ENCODE results near the gene OR6B3.
"Not testable (repeated sequence)": the region's sequence is repeated elsewhere in the genome, so short reads cannot be mapped to it uniquely, and the experiment has no call there.

Gene OR6B3

GRCh38 chr2:240045098-240045497, 8.2 kb downstream of the OR6B3 start:
- no peaks in the 10 kb centered on the region for H3K36me3 ChIP-seq (ENCODE audit: insufficient read depth, insufficient read length, low read length)
- no peak overlapping the region for H3K9ac ChIP-seq (ENCODE audit: insufficient read length, low read depth)
- no peak for DNase-seq (ENCODE audit: low read depth, low spot score)
- no peaks in the 10 kb centered on the region; the same call in 1 of the 2 replicates for H3K9me3 ChIP-seq (ENCODE audit: insufficient read depth, low read length)
- peaks cover 2% of the 10 kb centered on the region for H3K27me3 ChIP-seq (ENCODE audit: insufficient read depth, insufficient read length)
- no peaks in the 10 kb centered on the region for H3K4me1 ChIP-seq (ENCODE audit: insufficient read depth, insufficient read length)
- no peak for TF ChIP-seq ZNF274 (IDR thresholded peaks at IDR 0.05; ENCODE audit: low read depth, low read length)
- no peak for TF ChIP-seq SUZ12 (IDR thresholded peaks at IDR 0.05; ENCODE audit: extremely low read depth, insufficient read depth, insufficient read length)
- TF ChIP-seq YY1 (IDR thresholded peaks at IDR 0.05; ENCODE audit: insufficient read depth, insufficient read length): no peak
- no peak overlapping the region for H3K4me3 ChIP-seq (ENCODE audit: insufficient read length, low read depth)

DNA sequence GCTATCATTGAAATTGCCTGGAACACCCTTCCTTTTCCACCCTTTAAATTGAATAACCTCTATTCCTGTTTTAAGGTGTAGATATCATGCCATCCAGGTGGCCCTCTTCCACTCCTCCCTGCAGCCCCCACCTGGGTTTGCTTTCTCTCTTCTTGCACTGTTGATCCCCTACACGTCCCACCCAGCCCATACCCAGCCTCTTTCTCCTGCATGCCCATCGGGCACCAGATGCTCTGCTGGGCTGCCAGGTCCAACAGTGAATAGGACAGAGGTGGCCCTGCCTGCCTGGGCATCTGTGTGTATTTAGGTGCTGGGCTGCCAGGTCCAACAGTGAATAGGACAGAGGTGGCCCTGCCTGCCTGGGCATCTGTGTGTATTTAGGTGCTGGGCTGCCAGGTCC, 9.2 kb downstream of the OR6B3 start:
- not testable (repeated sequence) for H3K9ac ChIP-seq (ENCODE audit: insufficient read length, low read depth); H3K36me3 ChIP-seq (ENCODE audit: insufficient read depth, insufficient read length, low read length); H3K4me3 ChIP-seq (ENCODE audit: insufficient read length, low read depth); H3K27me3 ChIP-seq (ENCODE audit: insufficient read depth, insufficient read length); H3K9me3 ChIP-seq (ENCODE audit: insufficient read depth, low read length); DNase-seq (ENCODE audit: low read depth, low spot score); H3K4me1 ChIP-seq (ENCODE audit: insufficient read depth, insufficient read length)

DNA sequence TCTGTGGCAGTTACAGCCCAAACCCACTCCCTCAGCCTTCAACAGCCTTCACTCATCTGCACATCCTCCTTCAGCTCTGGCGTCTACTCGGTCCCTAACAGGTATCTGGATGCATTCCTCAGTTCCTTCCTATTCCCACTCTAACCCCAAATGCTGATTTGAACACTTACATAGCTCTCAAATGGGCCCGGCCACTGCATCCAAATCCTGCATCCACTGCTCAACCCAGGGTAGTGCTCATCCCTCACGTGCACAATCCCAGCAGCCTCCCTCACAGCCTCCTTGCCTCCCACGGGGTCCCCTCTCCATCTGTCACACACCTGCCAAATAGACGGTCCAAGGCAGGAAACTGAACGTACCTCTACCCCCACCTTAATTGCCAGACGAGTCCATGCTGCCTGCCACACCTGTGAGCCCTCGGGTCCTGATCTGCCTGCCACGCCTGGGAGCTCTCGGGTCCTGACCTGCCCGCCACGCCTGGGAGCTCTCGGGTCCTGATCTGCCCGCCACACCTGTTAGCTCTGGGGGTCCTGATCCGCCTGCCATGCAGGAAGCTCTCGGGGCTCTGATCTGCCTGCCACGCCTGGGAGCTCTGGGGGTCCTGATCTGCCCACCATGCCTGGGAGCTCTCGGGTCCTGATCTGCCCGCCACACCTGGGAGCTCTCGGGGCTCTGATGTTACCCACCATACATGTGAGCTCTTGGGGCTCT, 9.9 kb downstream of the OR6B3 start:
- no peaks in the 10 kb centered on the region; the same call in 1 of the 2 replicates for H3K9me3 ChIP-seq (ENCODE audit: insufficient read depth, low read length)
- peaks cover 2% of the 10 kb centered on the region for H3K27me3 ChIP-seq (ENCODE audit: insufficient read depth, insufficient read length)
- no peaks in the 10 kb centered on the region for H3K36me3 ChIP-seq (ENCODE audit: insufficient read depth, insufficient read length, low read length)
- TF ChIP-seq YY1 (IDR thresholded peaks at IDR 0.05; ENCODE audit: insufficient read depth, insufficient read length) (no peak), ZNF274 (IDR thresholded peaks at IDR 0.05; ENCODE audit: low read depth, low read length) (no peak), SUZ12 (IDR thresholded peaks at IDR 0.05; ENCODE audit: extremely low read depth, insufficient read depth, insufficient read length) (no peak)
- H3K9ac ChIP-seq (ENCODE audit: insufficient read length, low read depth): no peak overlapping the region
- no peak for DNase-seq (ENCODE audit: low read depth, low spot score)
- H3K4me3 ChIP-seq (ENCODE audit: insufficient read length, low read depth): no peak overlapping the region
- H3K4me1 ChIP-seq (ENCODE audit: insufficient read depth, insufficient read length): no peaks in the 10 kb centered on the region

DNA sequence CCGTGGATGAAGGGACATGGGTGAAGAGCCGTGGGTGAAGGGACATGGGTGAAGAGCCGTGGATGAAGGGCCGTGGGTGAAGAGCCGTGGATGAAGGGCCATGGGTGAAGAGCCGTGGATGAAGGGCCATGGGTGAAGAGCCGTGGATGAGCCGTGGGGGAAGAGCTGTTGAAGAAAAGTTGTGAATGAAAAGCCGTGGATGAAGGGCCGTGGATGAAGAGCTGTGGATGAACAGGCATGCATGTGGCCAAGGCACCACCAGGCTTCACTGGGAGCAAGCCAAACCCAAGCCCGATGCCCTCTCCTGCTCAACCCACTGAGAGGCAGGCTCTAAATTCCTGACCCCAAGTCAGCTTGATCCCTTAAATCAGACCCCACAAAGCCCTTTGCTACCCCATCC, 10.6 kb downstream of the OR6B3 start:
- H3K27me3 ChIP-seq (ENCODE audit: insufficient read depth, insufficient read length): peaks cover 2% of the 10 kb centered on the region
- DNase-seq (ENCODE audit: low read depth, low spot score): no peak
- TF ChIP-seq YY1 (IDR thresholded peaks at IDR 0.05; ENCODE audit: insufficient read depth, insufficient read length): no peak
- TF ChIP-seq SUZ12 (IDR thresholded peaks at IDR 0.05; ENCODE audit: extremely low read depth, insufficient read depth, insufficient read length): no peak
- no peak for TF ChIP-seq ZNF274 (IDR thresholded peaks at IDR 0.05; ENCODE audit: low read depth, low read length)
- no peaks in the 10 kb centered on the region for H3K4me1 ChIP-seq (ENCODE audit: insufficient read depth, insufficient read length)
- no peaks in the 10 kb centered on the region; the same call in 1 of the 2 replicates for H3K9me3 ChIP-seq (ENCODE audit: insufficient read depth, low read length)
- no peak overlapping the region for H3K4me3 ChIP-seq (ENCODE audit: insufficient read length, low read depth)
- no peaks in the 10 kb centered on the region for H3K36me3 ChIP-seq (ENCODE audit: insufficient read depth, insufficient read length, low read length)
- no peak overlapping the region for H3K9ac ChIP-seq (ENCODE audit: insufficient read length, low read depth)

GRCh38 chr2:240041363-240041762, 12.0 kb downstream of the OR6B3 start:
- Histone ChIP-seq H3K4me1 (ENCODE audit: insufficient read depth, insufficient read length) (no peaks in the 10 kb centered on the region), H3K4me3 (ENCODE audit: insufficient read length, low read depth) (no peak overlapping the region), H3K9ac (ENCODE audit: insufficient read length, low read depth) (no peak overlapping the region), H3K9me3 (ENCODE audit: insufficient read depth, low read length) (no peaks in the 10 kb centered on the region; the same call in 1 of the 2 replicates), H3K36me3 (ENCODE audit: insufficient read depth, insufficient read length, low read length) (no peaks in the 10 kb centered on the region), H3K27me3 (ENCODE audit: insufficient read depth, insufficient read length) (peaks cover 2% of the 10 kb centered on the region)
- no peak for DNase-seq (ENCODE audit: low read depth, low spot score)
- TF ChIP-seq ZNF274 (IDR thresholded peaks at IDR 0.05; ENCODE audit: low read depth, low read length) (no peak), SUZ12 (IDR thresholded peaks at IDR 0.05; ENCODE audit: extremely low read depth, insufficient read depth, insufficient read length) (no peak), YY1 (IDR thresholded peaks at IDR 0.05; ENCODE audit: insufficient read depth, insufficient read length) (no peak)

DNA sequence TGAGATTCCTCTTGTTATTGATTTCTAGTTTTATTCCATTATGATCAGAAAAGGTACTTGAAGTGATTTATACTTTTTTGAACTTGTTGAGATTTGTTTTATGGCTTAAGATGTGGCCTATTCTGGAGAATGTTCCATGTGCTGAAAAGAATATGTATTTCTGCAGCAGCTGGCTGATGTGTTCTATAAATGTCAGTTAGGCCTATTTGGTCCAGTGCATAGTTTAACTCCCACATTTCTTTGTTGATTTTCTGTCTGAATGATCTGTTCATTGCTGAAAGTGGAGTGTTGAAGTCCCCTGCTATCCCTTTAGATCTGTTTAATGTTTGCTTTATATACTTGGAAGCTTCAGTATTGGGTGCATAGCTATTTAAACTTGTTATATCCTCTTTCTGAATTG, 16.0 kb downstream of the OR6B3 start:
- TF ChIP-seq YY1 (IDR thresholded peaks at IDR 0.05; ENCODE audit: insufficient read depth, insufficient read length): no peak
- no peak for TF ChIP-seq ZNF274 (IDR thresholded peaks at IDR 0.05; ENCODE audit: low read depth, low read length)
- TF ChIP-seq SUZ12 (IDR thresholded peaks at IDR 0.05; ENCODE audit: extremely low read depth, insufficient read depth, insufficient read length): no peak
- no peak for DNase-seq (ENCODE audit: low read depth, low spot score)
- H3K4me1 ChIP-seq (ENCODE audit: insufficient read depth, insufficient read length): no peaks in the 10 kb centered on the region
- no peaks in the 10 kb centered on the region for H3K27me3 ChIP-seq (ENCODE audit: insufficient read depth, insufficient read length)
- H3K4me3 ChIP-seq (ENCODE audit: insufficient read length, low read depth): no peak overlapping the region
- no peak overlapping the region for H3K9ac ChIP-seq (ENCODE audit: insufficient read length, low read depth)
- H3K9me3 ChIP-seq (ENCODE audit: insufficient read depth, low read length): no peaks in the 10 kb centered on the region
- H3K36me3 ChIP-seq (ENCODE audit: insufficient read depth, insufficient read length, low read length): no peaks in the 10 kb centered on the region

DNA sequence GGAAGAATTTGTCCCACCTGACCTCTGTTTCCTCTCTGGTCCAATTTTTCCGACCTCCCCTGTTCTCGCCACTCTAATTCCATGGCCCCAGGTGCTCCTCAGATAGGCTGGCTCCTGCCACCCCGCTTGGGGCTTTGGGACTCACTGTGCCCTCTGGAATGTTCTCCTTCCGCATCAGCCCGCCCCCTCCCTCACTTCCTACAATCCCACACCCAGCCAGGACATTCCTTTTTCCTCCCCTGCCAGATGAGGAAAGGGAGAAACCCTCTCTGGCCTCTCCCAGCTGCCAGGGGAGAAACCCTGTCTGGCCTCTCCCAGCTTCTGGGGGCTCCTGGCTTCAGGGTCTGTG, 20.0 kb downstream of the OR6B3 start:
- no peak for DNase-seq (ENCODE audit: low read depth, low spot score)
- Histone ChIP-seq H3K36me3 (ENCODE audit: insufficient read depth, insufficient read length, low read length) (no peaks in the 10 kb centered on the region), H3K4me1 (ENCODE audit: insufficient read depth, insufficient read length) (no peaks in the 10 kb centered on the region), H3K27me3 (ENCODE audit: insufficient read depth, insufficient read length) (peaks cover 2% of the 10 kb centered on the region), H3K9me3 (ENCODE audit: insufficient read depth, low read length) (no peaks in the 10 kb centered on the region), H3K4me3 (ENCODE audit: insufficient read length, low read depth) (no peak overlapping the region), H3K9ac (ENCODE audit: insufficient read length, low read depth) (no peak overlapping the region)
- TF ChIP-seq SUZ12 (IDR thresholded peaks at IDR 0.05; ENCODE audit: extremely low read depth, insufficient read depth, insufficient read length): no peak
- TF ChIP-seq ZNF274 (IDR thresholded peaks at IDR 0.05; ENCODE audit: low read depth, low read length): no peak
- TF ChIP-seq YY1 (IDR thresholded peaks at IDR 0.05; ENCODE audit: insufficient read depth, insufficient read length): no peak

Data from NT2/D1 (cell line).